Right lobe of liver (tissue), 6 donors: ENCODE measurements around the gene CHRM4. TPM values are rescaled to one million over a fixed set of nuclear protein-coding genes. Genes with fewer than 3 reads are reported as not detected.
A peak's percentile ranks its signal among the peaks of the same experiment; 100 is the strongest.

Experiments
- ATAC-seq, 4 donors: fragments of 200-7000 bp; cut with Tn5 transposase; one replicate each; pipeline ENCODE4 v1.9.1; 2020; ENCODE audit warnings: mild to moderate bottlenecking in 4 of 4, moderate library complexity in 4 of 4
- DNase-seq, 3 donors: peaks; one replicate each; pipeline ENCODE4 v3.0.0-alpha.2; 2020
- H3K27ac ChIP-seq, 3 donors: fragments of 200-600 bp; one replicate each; pipeline ENCODE4 v1.8.0; 2022
- H3K27me3 ChIP-seq, 2 donors: fragments of 200-600 bp; one replicate each; pipeline ENCODE4 v1.8.0; 2022
- H3K36me3 ChIP-seq, 4 donors: fragments of 200-600 bp; sonication (generic) in 1 of 4; one replicate each; pipeline versions ENCODE4 v1.5.1 to v1.8.0; 2017 to 2022; ENCODE audit warnings: control low read depth in 1 of 4
- H3K4me1 ChIP-seq, 4 donors: fragments of 200-600 bp; sonication (generic) in 1 of 4; one replicate each; pipeline versions ENCODE4 v1.5.1 to v1.8.0; 2017 to 2022; ENCODE audit warnings: control low read depth in 1 of 4
- H3K4me3 ChIP-seq, 3 donors: fragments of 200-600 bp; one replicate each; pipeline ENCODE4 v1.8.0; 2022
- H3K9me3 ChIP-seq, 4 donors: fragments of 200-600 bp; sonication (generic) in 1 of 4; one replicate each; pipeline versions ENCODE4 v1.5.1 to v1.8.0; 2017 to 2022; ENCODE audit warnings: control low read depth in 1 of 4
- POLR2A ChIP-seq: fragments of 450-650 bp; IDR thresholded peaks from one replicate; pipeline ENCODE4 v1.6.1; 2017; ENCODE audit warnings: antibody characterized with exemption, mild to moderate bottlenecking
- WGBS: methylation state at CpG from one replicate; pipeline ENCODE4 v1.1.6; 2018; ENCODE audit warnings: low coverage, low lambda C conversion rate; ENCODE audit not compliant: insufficient coverage; ENCODE audit errors: missing lambda C conversion rate; 5-methylcytosine and 5-hydroxymethylcytosine counted together
- intact Hi-C, 2 donors: fragments of 100-400 bp; cut with DNase I; formaldehyde crosslinking; loops; one replicate each; pipeline versions ENCODE4 v1.11.2 to v1.14.1; 2022
- total RNA-seq, 6 experiments: library from RNA; depleted of rRNA in 2 of 6; stranded (reverse); fragments of >200 nt in 2 of 6; fragmentation: NEBNext Ultra II Directional in 3 of 6; extraction: Animal tissue kit (Norgen Biotek cat#: 25700) in 3 of 6; gene quantifications; one replicate each; pipeline versions ENCODE4 v1.1.0 to v1.2.4, GENCODE V29; 2016 to 2023
- TF ChIP-seq, protein P1 (sequence below), 4 donors: fragments of 200-600 bp in 3 of 4; fragments of 450-650 bp in 1 of 4; IDR thresholded peaks; one replicate each; pipeline versions ENCODE4 v1.5.1 to v1.8.0; 2016 to 2022; ENCODE audit warnings: antibody characterized with exemption in 4 of 4, mild to moderate bottlenecking in 2 of 4
- donor health status: DM: no; HTN: yes; CAD: no.
- donor health status: DM: no; HTN: no; CAD: no.
- donor health status: DM: no; HTN: no; CAD: no.
- donor health status: DM: no; HTN: yes; CAD: no.
- donor health status: DM: no; HTN: yes; CAD: no.

The CHRM4 gene
- total RNA-seq, 6 experiments from 2014 or later = not detected

GRCh38 chr11:46361283-46362155 is 30.1 kb downstream of the CHRM4 start:
- ATAC-seq = peak; percentile 61 to 79 (median 68)
- H3K4me1 ChIP-seq = no peaks in the 10 kb centered on the region
- no peaks in the 10 kb centered on the region for H3K27me3 ChIP-seq
- no peaks in the 10 kb centered on the region for H3K9me3 ChIP-seq
- H3K4me3 ChIP-seq = peak overlapping the region in 1 of 3 donors; percentile 13
- H3K27ac ChIP-seq = peak overlapping the region; percentile 50 to 80 (median 69)
- H3K36me3 ChIP-seq = no peaks in the 10 kb centered on the region
- intact Hi-C loops = no loop called here
- peak in 1 of 3 donors; percentile 61 for DNase-seq
- TF ChIP-seq, protein P1, sequence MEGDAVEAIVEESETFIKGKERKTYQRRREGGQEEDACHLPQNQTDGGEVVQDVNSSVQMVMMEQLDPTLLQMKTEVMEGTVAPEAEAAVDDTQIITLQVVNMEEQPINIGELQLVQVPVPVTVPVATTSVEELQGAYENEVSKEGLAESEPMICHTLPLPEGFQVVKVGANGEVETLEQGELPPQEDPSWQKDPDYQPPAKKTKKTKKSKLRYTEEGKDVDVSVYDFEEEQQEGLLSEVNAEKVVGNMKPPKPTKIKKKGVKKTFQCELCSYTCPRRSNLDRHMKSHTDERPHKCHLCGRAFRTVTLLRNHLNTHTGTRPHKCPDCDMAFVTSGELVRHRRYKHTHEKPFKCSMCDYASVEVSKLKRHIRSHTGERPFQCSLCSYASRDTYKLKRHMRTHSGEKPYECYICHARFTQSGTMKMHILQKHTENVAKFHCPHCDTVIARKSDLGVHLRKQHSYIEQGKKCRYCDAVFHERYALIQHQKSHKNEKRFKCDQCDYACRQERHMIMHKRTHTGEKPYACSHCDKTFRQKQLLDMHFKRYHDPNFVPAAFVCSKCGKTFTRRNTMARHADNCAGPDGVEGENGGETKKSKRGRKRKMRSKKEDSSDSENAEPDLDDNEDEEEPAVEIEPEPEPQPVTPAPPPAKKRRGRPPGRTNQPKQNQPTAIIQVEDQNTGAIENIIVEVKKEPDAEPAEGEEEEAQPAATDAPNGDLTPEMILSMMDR (IDR thresholded peaks at IDR 0.05) = no peak
- TF ChIP-seq POLR2A = no peak
- WGBS = 51% methylated on average over 2 of the region's 26 CpGs

DNA sequence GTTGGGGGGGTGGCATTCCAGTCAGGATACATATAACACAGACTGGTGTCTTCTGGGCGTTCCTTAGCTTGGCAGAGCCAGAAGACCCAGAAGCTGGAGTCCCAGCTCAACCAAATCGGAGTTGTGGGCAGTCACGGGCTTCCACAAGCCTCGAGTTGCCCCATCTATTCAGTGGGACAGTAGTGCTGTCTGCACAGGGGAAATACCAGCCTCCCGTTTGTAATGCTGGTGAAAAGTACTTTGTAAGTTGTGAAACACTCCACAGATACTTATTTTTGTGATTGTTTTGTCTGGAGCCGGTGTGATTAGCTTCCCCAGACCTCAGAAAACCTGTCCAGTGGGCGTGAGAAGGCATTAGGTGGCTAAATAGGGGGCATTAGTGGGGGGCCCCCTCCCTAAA is 30.7 kb downstream of the CHRM4 start:
- ATAC-seq (peak in 1 of 4 donors; percentile 5), DNase-seq (no peak)
- no peaks in the 10 kb centered on the region for H3K27me3 ChIP-seq
- no peaks in the 10 kb centered on the region for H3K36me3 ChIP-seq
- intact Hi-C loops = no loop called here
- H3K4me3 ChIP-seq = no peak overlapping the region
- H3K27ac ChIP-seq = peak overlapping the region; percentile 50 to 80 (median 69)
- 41% methylated on average over 4 of the region's 7 CpGs for WGBS
- H3K4me1 ChIP-seq = no peaks in the 10 kb centered on the region
- TF ChIP-seq, protein P1 (IDR thresholded peaks at IDR 0.05) = no peak
- no peak for TF ChIP-seq POLR2A
- H3K9me3 ChIP-seq = no peaks in the 10 kb centered on the region

DNA sequence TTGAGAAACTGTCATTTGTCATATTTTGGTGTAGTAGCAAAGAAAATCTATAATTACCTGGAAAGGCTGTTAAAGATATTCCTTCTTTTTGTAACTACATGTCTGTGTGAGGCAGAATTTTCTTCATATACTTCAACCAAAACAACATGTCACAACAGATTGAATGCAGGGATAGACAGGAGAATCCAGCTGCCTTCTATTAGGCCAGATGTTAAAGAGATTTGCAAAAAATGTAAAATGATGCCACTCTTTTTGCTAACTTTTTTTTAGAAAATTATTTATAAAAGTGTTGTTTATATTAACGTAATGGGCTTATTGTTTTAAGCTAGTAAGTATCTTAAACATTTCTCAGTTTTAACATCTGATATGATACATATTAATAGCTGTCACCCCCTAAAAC is 31.6 kb downstream of the CHRM4 start:
- TF ChIP-seq, protein P1 (IDR thresholded peaks at IDR 0.05) = no peak
- TF ChIP-seq POLR2A = no peak
- Histone ChIP-seq H3K27me3 (no peaks in the 10 kb centered on the region), H3K9me3 (no peaks in the 10 kb centered on the region), H3K4me3 (no peak overlapping the region), H3K4me1 (no peaks in the 10 kb centered on the region), H3K27ac (no peak overlapping the region), H3K36me3 (no peaks in the 10 kb centered on the region)
- DNase-seq = no peak
- ATAC-seq = no peak
- intact Hi-C loops = no loop called here
- 50% methylated on average over 1 of the region's 1 CpG for WGBS

- ATAC-seq (no peak), DNase-seq (peak in 1 of 3 donors; percentile 57)
- H3K36me3 ChIP-seq = no peaks in the 10 kb centered on the region
- no peaks in the 10 kb centered on the region for H3K4me1 ChIP-seq
- 78% methylated on average over 10 of the region's 11 CpGs for WGBS
- H3K4me3 ChIP-seq = no peak overlapping the region
- intact Hi-C loops = no loop called here
- TF ChIP-seq POLR2A = no peak
- TF ChIP-seq, protein P1 (IDR thresholded peaks at IDR 0.05) = no peak
- no peak overlapping the region for H3K27ac ChIP-seq
- H3K9me3 ChIP-seq = no peaks in the 10 kb centered on the region
- no peaks in the 10 kb centered on the region for H3K27me3 ChIP-seq
Measured at GRCh38 chr11:46357483-46357936, 34.1 kb downstream of the CHRM4 start.
